ENCODE measurements around the gene MARS1.

MARS1 gene

DNA sequence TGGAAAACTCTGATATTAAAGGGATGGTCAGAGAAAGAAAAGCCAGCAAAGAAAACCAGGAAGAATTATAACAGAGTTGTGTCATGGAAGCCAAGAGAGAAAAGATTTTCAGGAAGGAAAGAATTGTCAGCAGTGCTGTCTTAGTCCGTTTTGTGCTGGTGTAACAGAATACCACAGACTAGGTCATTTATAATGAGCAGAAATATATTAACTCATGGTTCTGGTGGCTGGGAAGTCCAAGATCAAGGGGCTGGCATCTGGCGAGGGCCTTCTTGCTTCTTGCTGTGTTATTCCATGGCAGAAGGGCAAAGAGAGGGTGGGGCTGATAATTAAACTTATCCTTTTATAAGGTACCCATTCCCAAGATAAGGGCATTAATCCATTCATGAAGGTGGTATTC is 39.2 kb upstream of the MARS1 start:
- no peak overlapping the region for H3K4me3 ChIP-seq (replicated peaks; ENCODE audit: insufficient read depth, low read length)
- TF ChIP-seq, protein P1, sequence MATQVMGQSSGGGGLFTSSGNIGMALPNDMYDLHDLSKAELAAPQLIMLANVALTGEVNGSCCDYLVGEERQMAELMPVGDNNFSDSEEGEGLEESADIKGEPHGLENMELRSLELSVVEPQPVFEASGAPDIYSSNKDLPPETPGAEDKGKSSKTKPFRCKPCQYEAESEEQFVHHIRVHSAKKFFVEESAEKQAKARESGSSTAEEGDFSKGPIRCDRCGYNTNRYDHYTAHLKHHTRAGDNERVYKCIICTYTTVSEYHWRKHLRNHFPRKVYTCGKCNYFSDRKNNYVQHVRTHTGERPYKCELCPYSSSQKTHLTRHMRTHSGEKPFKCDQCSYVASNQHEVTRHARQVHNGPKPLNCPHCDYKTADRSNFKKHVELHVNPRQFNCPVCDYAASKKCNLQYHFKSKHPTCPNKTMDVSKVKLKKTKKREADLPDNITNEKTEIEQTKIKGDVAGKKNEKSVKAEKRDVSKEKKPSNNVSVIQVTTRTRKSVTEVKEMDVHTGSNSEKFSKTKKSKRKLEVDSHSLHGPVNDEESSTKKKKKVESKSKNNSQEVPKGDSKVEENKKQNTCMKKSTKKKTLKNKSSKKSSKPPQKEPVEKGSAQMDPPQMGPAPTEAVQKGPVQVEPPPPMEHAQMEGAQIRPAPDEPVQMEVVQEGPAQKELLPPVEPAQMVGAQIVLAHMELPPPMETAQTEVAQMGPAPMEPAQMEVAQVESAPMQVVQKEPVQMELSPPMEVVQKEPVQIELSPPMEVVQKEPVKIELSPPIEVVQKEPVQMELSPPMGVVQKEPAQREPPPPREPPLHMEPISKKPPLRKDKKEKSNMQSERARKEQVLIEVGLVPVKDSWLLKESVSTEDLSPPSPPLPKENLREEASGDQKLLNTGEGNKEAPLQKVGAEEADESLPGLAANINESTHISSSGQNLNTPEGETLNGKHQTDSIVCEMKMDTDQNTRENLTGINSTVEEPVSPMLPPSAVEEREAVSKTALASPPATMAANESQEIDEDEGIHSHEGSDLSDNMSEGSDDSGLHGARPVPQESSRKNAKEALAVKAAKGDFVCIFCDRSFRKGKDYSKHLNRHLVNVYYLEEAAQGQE (IDR thresholded peaks at IDR 0.05; ENCODE audit: insufficient replicate concordance, low read depth), result no peak
- TF ChIP-seq GABPA (IDR thresholded peaks at IDR 0.05; ENCODE audit: low read depth) (no peak), POLR2AphosphoS5 (IDR thresholded peaks at IDR 0.05; ENCODE audit: low read depth) (no peak), SPI1 (IDR thresholded peaks at IDR 0.05; ENCODE audit: borderline replicate concordance, low read depth) (no peak)
- TF ChIP-seq, protein P2, sequence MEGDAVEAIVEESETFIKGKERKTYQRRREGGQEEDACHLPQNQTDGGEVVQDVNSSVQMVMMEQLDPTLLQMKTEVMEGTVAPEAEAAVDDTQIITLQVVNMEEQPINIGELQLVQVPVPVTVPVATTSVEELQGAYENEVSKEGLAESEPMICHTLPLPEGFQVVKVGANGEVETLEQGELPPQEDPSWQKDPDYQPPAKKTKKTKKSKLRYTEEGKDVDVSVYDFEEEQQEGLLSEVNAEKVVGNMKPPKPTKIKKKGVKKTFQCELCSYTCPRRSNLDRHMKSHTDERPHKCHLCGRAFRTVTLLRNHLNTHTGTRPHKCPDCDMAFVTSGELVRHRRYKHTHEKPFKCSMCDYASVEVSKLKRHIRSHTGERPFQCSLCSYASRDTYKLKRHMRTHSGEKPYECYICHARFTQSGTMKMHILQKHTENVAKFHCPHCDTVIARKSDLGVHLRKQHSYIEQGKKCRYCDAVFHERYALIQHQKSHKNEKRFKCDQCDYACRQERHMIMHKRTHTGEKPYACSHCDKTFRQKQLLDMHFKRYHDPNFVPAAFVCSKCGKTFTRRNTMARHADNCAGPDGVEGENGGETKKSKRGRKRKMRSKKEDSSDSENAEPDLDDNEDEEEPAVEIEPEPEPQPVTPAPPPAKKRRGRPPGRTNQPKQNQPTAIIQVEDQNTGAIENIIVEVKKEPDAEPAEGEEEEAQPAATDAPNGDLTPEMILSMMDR (IDR thresholded peaks at IDR 0.05; ENCODE audit: insufficient read depth, low read length), result no peak
- DNase-seq (ENCODE audit: low read depth in 1 of 2, low spot score in 1 of 2), result no peak
- no peaks in the 10 kb centered on the region for H3K27me3 ChIP-seq (ENCODE audit: insufficient read depth, poor library complexity, severe bottlenecking)
- no peak overlapping the region for H3K27ac ChIP-seq (replicated peaks)

DNA sequence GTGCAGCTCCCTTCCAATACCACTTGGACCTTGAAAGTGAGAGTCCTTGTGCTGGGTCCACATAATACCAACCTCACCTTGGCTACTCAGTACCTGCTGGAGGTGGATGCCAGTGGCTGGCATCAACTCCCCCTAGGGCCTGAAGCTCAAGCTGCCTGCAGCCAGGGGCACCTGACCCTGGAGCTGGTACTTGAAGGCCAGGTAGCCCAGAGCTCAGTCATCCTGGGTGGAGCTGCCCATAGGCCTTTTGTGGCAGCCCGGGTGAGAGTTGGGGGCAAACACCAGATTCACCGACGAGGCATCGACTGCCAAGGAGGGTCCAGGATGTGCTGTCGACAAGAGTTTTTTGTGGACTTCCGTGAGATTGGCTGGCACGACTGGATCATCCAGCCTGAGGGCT is 38.5 kb upstream of the MARS1 start:
- TF ChIP-seq, protein P2 (IDR thresholded peaks at IDR 0.05; ENCODE audit: insufficient read depth, low read length), result no peak
- H3K27ac ChIP-seq (replicated peaks), result no peak overlapping the region

DNA sequence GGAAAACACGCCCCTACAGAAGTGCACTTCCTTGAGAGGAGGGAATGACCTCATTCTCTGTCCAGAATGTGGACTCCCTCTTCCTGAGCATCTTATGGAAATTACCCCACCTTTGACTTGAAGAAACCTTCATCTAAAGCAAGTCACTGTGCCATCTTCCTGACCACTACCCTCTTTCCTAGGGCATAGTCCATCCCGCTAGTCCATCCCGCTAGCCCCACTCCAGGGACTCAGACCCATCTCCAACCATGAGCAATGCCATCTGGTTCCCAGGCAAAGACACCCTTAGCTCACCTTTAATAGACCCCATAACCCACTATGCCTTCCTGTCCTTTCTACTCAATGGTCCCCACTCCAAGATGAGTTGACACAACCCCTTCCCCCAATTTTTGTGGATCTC is 37.8 kb upstream of the MARS1 start:
- Histone ChIP-seq H3K27ac (replicated peaks) (no peak overlapping the region), H3K27me3 (ENCODE audit: insufficient read depth, poor library complexity, severe bottlenecking) (no peaks in the 10 kb centered on the region)
- TF ChIP-seq, protein P2 (IDR thresholded peaks at IDR 0.05; ENCODE audit: insufficient read depth, low read length), result no peak
- no peak for TF ChIP-seq GABPA (IDR thresholded peaks at IDR 0.05; ENCODE audit: low read depth)

More for the DNA sequence above, 38.5 kb upstream of the MARS1 start:
- DNase-seq (ENCODE audit: low read depth in 1 of 2, low spot score in 1 of 2), result no peak
- H3K4me3 ChIP-seq (replicated peaks; ENCODE audit: insufficient read depth, low read length), result no peak overlapping the region
- H3K27me3 ChIP-seq (ENCODE audit: insufficient read depth, poor library complexity, severe bottlenecking), result no peaks in the 10 kb centered on the region

DNA sequence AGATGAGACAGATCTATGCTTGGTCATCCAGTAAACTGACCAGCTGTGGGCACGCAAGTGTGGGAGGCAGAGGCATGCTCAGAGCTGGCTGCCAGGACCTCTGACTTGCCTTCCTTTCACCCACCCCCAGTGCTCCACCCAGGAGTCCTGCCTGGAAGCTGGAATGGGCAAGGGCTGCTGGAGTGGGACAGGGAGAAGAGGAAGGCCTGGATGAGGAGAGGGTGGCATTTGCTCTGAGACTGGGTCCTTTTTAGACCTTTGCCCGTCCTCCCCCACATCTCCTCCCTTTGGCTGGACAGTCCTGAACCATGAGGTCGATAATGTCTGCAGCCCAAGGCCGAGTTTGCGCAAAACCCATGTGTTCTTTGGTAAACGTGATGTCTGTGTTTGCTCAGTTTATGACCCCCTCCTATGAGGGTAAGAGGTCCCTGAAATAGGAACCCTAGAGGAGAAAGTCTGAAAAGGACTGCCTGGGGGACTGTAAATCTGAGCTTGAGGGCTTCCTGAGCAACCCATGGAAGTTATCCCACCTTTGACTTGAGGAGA is 36.6 kb upstream of the MARS1 start:
- Histone ChIP-seq H3K27me3 (ENCODE audit: insufficient read depth, poor library complexity, severe bottlenecking) (no peaks in the 10 kb centered on the region), H3K4me3 (replicated peaks; ENCODE audit: insufficient read depth, low read length) (no peak overlapping the region), H3K27ac (replicated peaks) (no peak overlapping the region)
- TF ChIP-seq GABPA (IDR thresholded peaks at IDR 0.05; ENCODE audit: low read depth) (no peak), POLR2AphosphoS5 (IDR thresholded peaks at IDR 0.05; ENCODE audit: low read depth) (no peak)
- TF ChIP-seq, protein P1 (IDR thresholded peaks at IDR 0.05; ENCODE audit: insufficient replicate concordance, low read depth), result no peak
- DNase-seq (ENCODE audit: low read depth in 1 of 2, low spot score in 1 of 2), result no peak

More for the DNA sequence above, 37.8 kb upstream of the MARS1 start:
- no peak overlapping the region for H3K4me3 ChIP-seq (replicated peaks; ENCODE audit: insufficient read depth, low read length)
- no peak for DNase-seq (ENCODE audit: low read depth in 1 of 2, low spot score in 1 of 2)

Measured in HL-60 (cell line).